ACHN (cell line): ENCODE results near the gene NANS.
"Not testable (repeated sequence)": the region's sequence is repeated elsewhere in the genome, so short reads cannot be mapped to it uniquely, and the experiment has no call there.

Experiments
- DNase-seq: peaks from one replicate; pipeline ENCODE4 v3.0.0-alpha.2; 2015
- in situ Hi-C: cut with HindIII; loops from 2 replicates; pipeline ENCODE4 v1.10.0; 2017; ENCODE audit warnings: low sequenced_read_pairs, low pct_ligation_motif_present, low pct_unique_long_range_greater_than_20kb

The NANS gene

DNA sequence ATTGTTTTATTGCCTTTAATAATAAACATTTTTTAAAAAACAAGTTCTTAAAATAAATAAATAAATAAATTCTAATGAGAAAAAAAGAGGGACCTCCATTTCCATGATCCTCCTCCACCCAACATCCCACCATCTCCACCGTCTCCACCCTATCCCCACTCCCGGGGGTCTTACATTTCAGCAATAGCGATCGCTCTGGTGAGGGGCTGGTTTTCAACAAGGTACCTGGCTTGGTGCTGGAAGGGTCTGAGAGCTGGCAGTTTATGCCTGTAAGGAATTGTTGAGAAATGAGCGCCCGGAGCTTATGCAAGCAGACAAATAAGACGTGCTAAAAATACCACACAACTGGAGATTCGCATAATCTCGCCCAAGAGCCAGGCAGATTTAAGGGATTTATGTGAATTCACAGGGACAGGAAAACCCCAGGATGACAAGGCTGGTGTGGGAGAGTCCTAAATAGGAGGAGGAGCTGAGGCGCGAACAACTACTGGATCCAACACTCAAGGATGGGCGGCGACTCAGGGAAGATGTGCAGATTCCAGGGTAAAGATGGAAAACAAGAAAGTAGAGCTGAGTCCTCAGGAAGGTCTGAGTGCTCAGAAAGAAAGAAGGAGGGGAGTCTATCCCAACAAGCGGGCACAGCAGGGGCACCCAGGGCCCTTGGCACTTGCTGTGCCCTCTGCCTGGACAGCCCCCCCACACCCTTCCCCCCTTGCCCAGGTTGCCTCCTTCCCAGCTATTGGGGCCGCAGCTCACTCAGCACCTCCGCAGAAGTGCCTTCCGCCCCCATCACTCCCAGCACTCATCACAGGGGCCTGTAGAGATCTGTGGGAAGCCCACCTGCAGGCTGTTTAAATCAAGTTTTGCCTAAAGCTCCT, 35.4 kb downstream of the NANS start:
- no peak for DNase-seq
- in situ Hi-C loops, result no loop called here

DNA sequence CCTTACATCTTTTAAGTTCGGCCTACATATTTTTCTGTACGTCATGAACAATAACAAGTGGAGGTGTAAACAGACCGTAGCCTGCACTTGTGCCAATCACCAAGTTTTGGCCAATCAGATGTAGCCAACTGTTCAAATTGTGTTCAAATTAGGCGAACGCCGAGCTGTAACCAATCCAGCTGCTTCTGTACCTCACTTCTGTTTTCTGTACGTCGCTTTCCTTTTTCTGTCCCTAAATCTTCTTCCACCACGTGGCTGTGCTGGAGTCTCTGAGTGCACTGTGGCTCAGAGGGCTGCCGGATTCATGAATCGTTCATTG, 36.0 kb downstream of the NANS start:
- DNase-seq, result no peak

DNA sequence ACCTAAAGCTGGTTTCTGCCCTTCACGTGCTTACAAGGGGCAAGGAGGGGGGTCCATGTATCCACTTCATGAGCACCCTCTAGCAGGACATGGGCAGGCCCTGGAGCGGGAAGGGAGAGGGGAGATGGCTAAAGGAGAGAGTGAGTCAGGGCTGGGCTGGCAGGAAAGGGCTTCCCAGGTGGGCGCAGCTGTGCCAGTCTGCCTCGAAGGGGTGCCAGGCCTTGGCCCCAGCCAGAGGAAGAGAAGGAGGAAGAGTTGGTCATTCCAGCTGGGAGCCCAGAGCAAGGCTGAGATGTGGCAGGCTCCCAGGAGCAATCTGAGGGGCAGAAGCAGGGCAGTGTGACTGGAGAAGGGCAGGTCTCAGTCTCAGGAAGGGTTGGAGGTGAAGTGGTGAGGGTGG, 37.8 kb downstream of the NANS start:
- DNase-seq, result no peak
- in situ Hi-C loops, result no loop called here

More for the DNA sequence above, 36.0 kb downstream of the NANS start:
- in situ Hi-C loops, result no loop called here

DNA sequence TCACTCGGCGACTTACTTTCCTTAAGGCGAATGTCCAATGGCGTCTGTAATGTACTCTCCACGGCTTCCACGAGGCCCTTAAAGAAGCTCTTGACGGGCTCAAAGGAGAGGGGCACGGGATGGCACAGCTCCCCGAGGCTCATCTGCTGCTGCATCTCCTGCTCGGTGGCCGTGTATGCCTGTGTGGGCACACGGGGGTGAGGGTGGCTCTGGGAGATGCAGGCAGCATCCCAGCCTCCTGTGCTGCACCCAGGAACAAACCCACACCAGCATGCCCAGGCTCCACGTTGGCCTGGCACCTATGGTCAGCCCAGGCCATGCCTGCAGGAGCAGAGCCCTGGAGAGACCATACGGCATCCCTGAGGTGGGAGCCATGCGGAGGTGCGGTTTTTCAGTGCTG, 38.3 kb downstream of the NANS start:
- DNase-seq, result no peak

DNA sequence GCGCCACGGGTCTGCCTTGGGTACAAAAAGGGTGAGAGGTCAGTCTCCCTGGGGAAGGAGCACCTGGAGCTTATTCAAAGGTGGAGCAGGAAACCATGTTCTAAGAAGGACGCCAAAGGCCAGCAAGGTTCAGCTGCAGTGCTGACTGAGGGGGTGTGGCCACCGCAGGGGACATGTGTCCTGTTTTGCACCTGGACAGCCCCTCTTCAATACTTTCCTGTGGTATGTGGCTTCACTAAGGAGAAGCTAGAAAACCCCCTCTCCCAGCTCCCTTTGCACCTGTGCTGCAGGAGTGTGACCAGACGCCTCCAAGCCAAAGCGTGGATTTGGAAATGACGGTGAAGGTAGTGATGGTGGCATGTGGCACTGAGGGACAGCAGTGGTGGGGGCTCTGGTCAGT, 38.9 kb downstream of the NANS start:
- no peak for DNase-seq
- in situ Hi-C loops, result no loop called here

More for the DNA sequence above, 38.3 kb downstream of the NANS start:
- in situ Hi-C loops, result no loop called here

DNA sequence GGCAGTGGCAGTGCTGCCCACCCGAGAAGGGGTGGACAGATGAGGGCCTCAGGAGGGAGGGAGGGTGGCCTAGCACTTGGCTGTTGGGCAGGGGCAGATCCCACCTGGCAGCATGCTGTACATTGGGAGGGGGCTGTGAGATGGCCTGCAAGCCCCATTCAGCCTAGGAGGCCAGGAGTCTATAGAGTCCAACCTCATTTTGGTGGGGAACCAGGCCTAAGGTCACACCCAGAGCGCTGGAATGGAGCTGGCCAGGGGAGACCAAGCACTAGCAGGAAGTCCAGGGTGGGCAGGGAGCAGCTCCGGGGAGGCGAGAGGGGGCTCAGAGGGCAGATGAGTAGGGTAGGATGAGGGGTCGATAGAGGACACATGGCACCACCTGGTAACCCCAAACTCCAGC, 39.6 kb downstream of the NANS start:
- no peak for DNase-seq
- in situ Hi-C loops, result no loop called here

DNA sequence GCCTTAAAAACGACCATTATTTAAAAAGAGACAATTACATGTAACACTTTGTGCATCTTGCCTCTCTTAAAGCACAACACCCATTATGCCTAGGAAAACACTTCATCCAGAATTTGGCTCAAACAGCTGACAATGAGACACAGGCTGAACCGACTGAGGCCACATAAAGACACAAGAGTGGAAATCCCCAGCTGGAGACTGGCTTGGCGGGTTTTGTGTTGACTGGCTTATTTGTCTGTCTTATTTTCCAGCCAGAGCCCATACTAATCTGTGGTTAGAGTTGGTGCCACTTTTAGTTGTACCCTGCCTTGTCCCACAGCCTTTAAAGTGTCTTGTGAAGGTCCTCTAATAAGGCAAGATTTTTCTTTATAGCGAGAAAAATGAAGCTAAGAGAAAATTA, 41.3 kb downstream of the NANS start:
- in situ Hi-C loops, result no loop called here

DNA sequence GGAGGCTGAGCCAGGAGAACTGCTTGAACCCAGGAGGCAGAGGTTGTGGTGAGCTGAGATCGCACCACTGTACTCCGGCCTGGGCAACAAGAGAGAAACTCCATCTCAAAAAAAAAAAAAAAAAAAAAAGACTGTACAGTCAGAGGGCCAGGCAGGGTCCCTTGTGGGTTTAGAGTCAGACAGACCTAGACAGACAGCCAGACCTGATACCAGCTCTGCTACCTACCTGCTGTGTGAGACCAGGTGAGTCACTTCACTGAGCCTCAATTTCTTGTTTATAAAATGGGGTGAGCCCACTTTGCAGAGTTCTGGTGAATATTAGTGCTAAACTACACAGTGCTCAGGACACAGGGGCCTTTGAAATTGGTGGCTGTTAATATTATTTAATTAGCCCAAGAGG, 42.8 kb downstream of the NANS start:
- in situ Hi-C loops, result no loop called here
- no peak for DNase-seq

More for the DNA sequence above, 41.3 kb downstream of the NANS start:
- no peak for DNase-seq

DNA sequence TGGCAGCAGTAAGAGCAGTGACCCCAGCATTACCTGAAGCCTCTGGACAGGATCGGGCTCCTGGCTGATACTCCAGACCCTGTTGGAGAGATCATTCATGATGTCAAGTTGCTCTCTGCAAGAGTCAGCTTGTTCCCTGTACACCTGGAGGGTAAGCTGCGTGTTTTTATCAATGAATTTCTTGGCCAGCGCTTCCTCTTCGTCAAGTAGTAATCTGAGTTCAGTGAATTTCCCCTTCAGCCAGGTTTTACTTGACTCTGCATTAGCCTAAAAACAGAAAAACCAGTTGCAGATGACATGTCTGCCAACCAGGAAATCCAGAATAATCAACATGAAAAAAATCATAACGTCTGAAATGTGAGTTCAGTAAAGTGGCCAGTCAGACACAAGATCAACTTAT, 43.4 kb downstream of the NANS start:
- in situ Hi-C loops, result no loop called here
- DNase-seq, result no peak

DNA sequence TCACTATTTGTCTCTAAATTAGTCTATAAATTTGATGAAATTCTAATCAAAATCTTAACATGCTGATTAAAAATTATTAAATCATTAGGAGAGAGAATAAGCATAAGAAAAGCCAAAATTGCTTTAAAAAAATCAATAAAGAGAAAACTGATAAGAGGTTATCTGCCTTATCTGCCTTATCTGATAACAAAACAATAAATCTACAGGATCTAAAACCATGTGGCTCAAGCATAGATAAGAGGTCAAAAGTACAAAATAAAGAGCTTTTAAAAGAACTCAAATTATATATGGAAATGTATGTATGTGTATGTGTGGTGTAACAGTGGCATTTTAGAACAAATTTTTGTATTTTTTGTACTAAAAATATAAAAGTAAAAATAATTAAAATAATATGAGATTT, 43.9 kb downstream of the NANS start:
- in situ Hi-C loops, result no loop called here
- DNase-seq, result no peak

DNA sequence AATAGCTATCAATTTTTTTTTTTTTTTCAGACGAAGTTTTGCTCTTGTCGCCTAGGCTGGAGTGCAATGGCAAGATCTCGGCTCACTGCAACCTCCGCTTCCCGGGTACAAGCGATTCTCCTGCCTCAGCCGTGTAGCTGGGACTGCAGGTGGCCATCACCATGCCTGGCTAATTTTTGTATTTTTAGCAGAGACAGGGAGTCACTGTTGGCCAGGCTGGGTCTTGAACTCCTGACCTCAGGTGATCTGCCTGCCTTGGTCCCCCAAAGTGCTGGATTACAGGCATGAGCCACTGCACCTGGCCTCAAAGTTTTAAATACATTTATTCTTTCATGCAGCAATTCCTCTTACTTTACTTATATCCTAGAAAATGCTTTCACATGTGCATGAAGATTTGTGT, 44.9 kb downstream of the NANS start:
- no peak for DNase-seq
- in situ Hi-C loops, result no loop called here

DNA sequence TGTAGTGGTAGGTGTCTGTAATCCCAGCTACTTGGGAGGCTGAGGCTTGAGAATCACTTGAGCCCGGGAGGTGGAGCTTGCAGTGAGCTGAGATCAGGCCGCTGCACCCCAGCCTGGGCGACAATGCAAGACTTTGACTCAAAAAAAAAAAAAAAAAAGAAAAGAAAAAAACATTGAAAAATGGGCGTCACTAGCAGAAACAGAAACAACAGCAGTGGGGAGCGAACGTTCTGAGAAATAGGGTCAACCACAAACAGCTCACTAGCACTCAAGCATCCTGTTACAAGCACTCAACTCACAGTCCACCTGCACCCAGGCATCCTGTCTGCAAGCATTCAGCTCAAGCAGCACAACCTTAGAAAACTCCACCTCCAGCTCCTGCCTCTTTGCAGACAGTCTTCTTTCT, 45.3 kb downstream of the NANS start:
- in situ Hi-C loops, result no loop called here
- DNase-seq, result no peak

DNA sequence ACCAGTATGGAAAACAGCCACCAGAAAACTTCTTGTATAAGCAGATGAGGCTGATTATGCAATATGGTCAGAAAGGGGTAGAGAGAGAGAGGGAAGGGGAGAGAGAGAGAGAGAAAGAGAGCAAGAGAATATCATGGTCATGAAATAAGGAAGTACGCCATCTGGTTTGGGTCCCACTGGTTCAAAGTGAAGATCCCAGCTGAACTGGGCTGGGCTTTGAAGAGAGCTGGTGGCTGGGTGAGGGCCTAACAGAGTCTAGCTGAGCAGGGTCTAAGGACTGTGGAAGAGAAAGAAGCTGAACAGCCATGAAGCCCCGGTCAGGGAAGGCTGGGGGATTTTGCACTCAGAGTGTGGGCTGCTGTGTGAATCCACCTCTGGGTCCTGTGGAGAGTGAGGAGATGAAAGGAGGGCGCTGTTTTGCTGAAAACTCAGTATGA, 47.9 kb downstream of the NANS start:
- in situ Hi-C loops, result no loop called here

DNA sequence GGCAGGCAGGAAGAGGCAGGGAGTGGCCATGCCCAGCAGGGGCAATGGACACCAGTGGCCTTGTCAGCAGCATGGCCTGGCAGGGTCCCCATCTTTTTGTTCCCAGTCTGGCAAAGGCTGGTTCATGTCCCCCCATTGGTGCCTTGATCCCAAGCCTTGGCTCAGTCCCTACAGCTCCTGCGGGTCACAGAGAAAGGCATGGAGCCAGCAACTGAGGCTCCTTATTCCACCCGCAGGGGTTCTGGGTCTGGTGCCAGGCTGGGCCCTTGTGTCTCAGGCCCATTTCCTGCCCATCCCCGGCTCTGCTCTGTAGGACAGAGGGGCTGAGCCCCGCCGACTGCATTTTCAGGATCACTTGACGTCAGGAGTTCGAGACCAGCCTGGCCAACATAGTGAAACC, 48.5 kb downstream of the NANS start:
- in situ Hi-C loops, result no loop called here
- no peak for DNase-seq

More for the DNA sequence above, 47.9 kb downstream of the NANS start:
- no peak for DNase-seq

DNA sequence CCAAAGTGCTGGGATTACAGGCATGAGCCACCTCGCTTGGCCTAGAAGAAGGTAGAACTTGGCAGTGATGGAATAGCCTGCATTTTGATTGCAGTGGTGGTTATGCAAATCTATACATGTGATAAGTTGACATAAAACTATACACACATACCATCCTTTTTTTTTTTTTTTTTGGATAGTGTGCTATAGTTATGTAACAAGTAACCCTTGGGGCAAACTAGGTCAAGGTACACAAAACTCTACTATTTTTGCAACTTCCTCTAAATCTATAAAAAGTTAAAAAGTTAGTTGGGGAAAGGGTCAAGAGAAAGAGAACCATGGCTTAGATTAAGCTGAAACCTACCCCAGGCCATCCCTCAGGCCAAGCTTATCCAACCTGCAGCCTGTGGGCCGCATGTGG, 51.4 kb downstream of the NANS start:
- no peak for DNase-seq
- in situ Hi-C loops, result no loop called here

DNA sequence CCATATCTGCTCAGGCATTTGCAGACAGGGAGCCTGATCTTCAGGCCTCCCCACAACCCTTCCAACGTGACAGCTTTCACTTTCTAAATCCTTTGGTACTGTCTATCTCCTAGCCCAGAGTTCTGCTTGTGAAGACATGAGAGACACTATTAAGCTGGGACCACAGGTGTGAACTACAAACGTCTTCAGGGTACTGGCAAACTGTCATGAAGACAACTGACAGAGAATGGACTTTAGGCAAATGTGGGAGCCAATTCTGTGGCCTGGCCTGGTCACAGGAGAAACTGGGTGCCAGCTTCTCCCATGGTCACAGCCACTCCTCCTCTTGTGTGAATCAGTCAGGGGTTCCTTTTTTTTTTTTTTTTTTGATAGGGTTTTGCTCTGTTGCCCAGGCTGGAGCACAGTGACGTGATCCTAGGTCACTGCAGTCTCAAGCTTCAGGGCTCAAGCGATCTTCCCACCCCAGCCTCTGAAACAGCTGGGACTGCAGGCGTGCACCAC, 52.0 kb downstream of the NANS start:
- in situ Hi-C loops, result no loop called here
- DNase-seq, result no peak

DNA sequence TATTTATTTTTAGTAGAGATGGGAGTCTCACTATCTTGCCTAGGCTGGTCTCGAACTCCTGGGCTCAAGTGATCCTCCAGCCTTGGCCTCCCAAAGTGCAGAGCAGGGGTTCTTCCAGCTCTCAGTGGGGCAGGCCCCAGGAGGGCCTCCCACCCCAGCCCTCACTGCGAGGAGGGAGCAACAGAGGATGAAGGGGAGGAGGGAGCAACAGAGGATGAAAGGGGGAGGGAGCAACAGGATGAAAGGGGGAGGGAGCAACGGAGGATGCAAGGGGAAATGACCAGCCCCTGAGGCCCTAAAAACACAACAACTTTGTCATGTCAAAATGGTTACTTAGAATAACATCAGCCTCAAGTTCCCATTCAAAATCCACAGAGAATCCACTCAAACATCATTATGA, 52.5 kb downstream of the NANS start:
- in situ Hi-C loops, result no loop called here
- DNase-seq, result no peak

DNA sequence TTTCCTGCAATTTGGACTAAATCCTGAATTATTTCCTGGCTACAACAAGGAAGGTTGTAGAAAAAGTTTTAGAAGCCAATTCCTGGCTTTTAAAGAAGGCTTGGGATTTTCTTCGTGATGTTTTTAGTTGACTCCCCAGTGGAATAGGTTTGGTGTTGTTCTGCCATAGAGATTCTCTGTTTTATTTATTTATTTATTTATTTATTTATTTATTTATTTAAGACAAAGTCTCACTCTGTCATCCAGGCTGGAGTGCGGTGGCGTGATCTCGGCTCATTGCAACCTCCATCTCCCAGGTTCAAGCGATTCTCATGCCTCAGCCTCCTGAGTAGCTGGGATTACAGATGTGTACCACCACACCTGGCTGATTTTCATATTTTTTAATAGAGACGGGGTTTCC, 60.6 kb downstream of the NANS start:
- in situ Hi-C loops, result not testable (repeated sequence)

DNA sequence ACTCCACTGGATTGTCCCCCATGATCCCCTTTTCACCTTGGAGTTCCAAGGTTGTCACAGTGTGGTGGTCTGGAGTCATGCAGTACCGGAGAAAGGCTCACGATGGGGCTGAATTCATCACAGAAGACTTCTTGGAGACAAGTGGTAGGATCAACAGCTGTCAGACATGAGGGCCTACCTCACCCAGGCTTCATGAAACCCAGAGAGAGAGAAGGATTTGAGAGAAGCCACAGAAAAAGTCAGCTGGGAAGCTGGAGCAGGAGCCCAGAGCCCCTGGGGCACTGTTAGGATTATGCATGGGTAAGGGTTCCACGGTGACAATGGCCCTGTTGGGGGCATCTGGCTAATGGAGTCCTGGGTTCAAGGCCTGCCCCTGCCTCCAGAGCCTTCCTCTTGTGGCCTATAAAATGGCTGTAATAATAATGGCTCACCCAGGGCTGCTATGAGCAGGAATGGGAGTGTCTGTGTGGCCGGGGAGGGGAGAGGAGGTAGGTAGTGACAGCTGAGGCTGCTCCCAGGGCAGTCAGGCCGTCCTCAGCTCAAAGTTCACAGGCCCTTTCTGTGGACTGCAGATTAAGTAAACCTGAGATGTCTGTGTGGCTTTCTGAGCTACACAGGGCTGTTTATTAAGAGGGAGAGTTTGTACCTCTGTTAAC, 61.6 kb downstream of the NANS start:
- DNase-seq, result peak; percentile 25
- in situ Hi-C loops, result no loop called here

More for the DNA sequence above, 60.6 kb downstream of the NANS start:
- not testable (repeated sequence) for DNase-seq
